B cell (primary cell): ENCODE measurements around the gene ATXN3. TPM values are rescaled to one million over a fixed set of nuclear protein-coding genes. Genes with fewer than 3 reads are reported as not detected.
A peak's percentile ranks its signal among the peaks of the same experiment; 100 is the strongest.

Experiments used
- ATAC-seq: fragments of 200-7000 bp; cut with Tn5 transposase; one replicate; pipeline ENCODE4 v1.10.0; 2021; ENCODE audit warnings: low read depth, mild to moderate bottlenecking, moderate number of reproducible peaks, moderate library complexity
- CTCF ChIA-PET: fragments of 350-600 bp; sonication (Branson Sonifier 250); formaldehyde crosslinking; loops from one replicate; lab custom pipeline; 2021; ENCODE audit warnings: antibody characterized with exemption, inconsistent platforms; lab: Charles Lee
- POLR2A ChIA-PET: fragments of 350-600 bp; sonication (Branson Sonifier 250); formaldehyde crosslinking; loops from one replicate; lab custom pipeline; 2021; ENCODE audit warnings: antibody characterized with exemption; lab: Charles Lee
- DNase-seq: peaks from one replicate; pipeline ENCODE4 v3.0.0; 2013
- H2AFZ ChIP-seq: 2 replicates; pipeline ENCODE4 v1.6.1; 2012; ENCODE audit warnings: mild to moderate bottlenecking, low read depth, low read length; ENCODE audit not compliant: insufficient read depth, poor library complexity, severe bottlenecking
- H3K27ac ChIP-seq, 2 donors: 1 replicate in 1 of 2; 2 replicates in 1 of 2; pipeline ENCODE4 v1.5.1; 2012 to 2013; ENCODE audit warnings: low read length in 2 of 2, mild to moderate bottlenecking in 2 of 2, moderate library complexity in 1 of 2
- H3K27me3 ChIP-seq, 4 experiments: fragments of 200-600 bp in 1 of 4; sonication (generic) in 1 of 4; replicated peaks in 1 of 4; 1 replicate in 2 of 4; 2 replicates in 2 of 4; pipeline versions ENCODE4 v1.6.1 to v1.7.0; 2013 to 2016; ENCODE audit warnings: low read length in 3 of 4, mild to moderate bottlenecking in 2 of 4, mixed read lengths in 1 of 4, moderate library complexity in 1 of 4; ENCODE audit not compliant: insufficient read depth in 4 of 4, control insufficient read depth in 3 of 4; ENCODE audit errors: control extremely low read depth in 1 of 4
- H3K36me3 ChIP-seq, 2 experiments: replicated peaks in 1 of 2; 1 replicate in 1 of 2; 2 replicates in 1 of 2; pipeline versions ENCODE4 v1.6.1 to v1.7.1; 2013; ENCODE audit warnings: low read length in 1 of 2; ENCODE audit not compliant: insufficient read depth in 2 of 2, control insufficient read depth in 1 of 2; ENCODE audit errors: control extremely low read depth in 1 of 2, extremely low read depth in 1 of 2
- H3K4me1 ChIP-seq, 2 donors: fragments of 200-600 bp in 1 of 2; sonication (generic) in 1 of 2; 1 replicate in 1 of 2; 2 replicates in 1 of 2; pipeline versions ENCODE4 v1.5.1 to v1.6.1; 2013 to 2017; ENCODE audit warnings: low read length in 2 of 2; ENCODE audit not compliant: control insufficient read depth in 2 of 2, insufficient read depth in 2 of 2
- H3K4me2 ChIP-seq: replicated peaks from 2 replicates; pipeline ENCODE3; 2012; ENCODE audit warnings: mild to moderate bottlenecking, low read depth, low read length; ENCODE audit not compliant: poor library complexity, severe bottlenecking
- H3K4me3 ChIP-seq, 5 experiments: fragments of 200-600 bp in 1 of 5; sonication (generic) in 1 of 5; 1 replicate in 3 of 5; 2 replicates in 2 of 5; pipeline versions ENCODE4 v1.5.1 to v1.7.0; 2011 to 2016; ENCODE audit warnings: low read length in 4 of 5, mild to moderate bottlenecking in 4 of 5, low read depth in 2 of 5, control low read depth in 1 of 5, moderate library complexity in 1 of 5; ENCODE audit not compliant: insufficient read depth in 1 of 5; ENCODE audit errors: control extremely low read depth in 1 of 5, extremely low read depth in 1 of 5
- H3K79me2 ChIP-seq: fragments of 200-600 bp; sonication (generic); one replicate; pipeline ENCODE4 v1.6.0; 2016; ENCODE audit warnings: low read length; ENCODE audit not compliant: control insufficient read depth, insufficient read depth
- H3K9ac ChIP-seq: fragments of 200-600 bp; sonication (generic); 2 replicates; pipeline ENCODE4 v1.6.1; 2017; ENCODE audit warnings: mild to moderate bottlenecking, low read length, moderate library complexity
- H3K9me3 ChIP-seq, 3 donors: one replicate each; pipeline versions ENCODE4 v1.6.1 to v1.7.1; 2013; ENCODE audit warnings: low read length in 2 of 3; ENCODE audit not compliant: control insufficient read depth in 2 of 3, insufficient read depth in 1 of 3; ENCODE audit errors: control extremely low read depth in 1 of 3
- H4K20me1 ChIP-seq: 2 replicates; pipeline ENCODE4 v1.6.0; 2012; ENCODE audit warnings: mild to moderate bottlenecking, low read length; ENCODE audit not compliant: insufficient read depth, control insufficient read depth, poor library complexity, severe bottlenecking
- H3K27ac Mint-ChIP-seq: one replicate; pipeline ENCODE4 v1.8.0; 2021; ENCODE audit warnings: mixed read lengths
- H3K27me3 Mint-ChIP-seq: one replicate; pipeline ENCODE4 v1.8.0; 2021; ENCODE audit warnings: mixed read lengths
- H3K4me1 Mint-ChIP-seq: one replicate; pipeline ENCODE4 v1.8.0; 2021; ENCODE audit warnings: mixed read lengths
- H3K4me3 Mint-ChIP-seq: one replicate; pipeline ENCODE4 v1.8.0; 2021; ENCODE audit warnings: mixed read lengths
- H3K9me3 Mint-ChIP-seq: one replicate; pipeline ENCODE4 v1.8.0; 2022; ENCODE audit warnings: mixed read lengths; ENCODE audit not compliant: insufficient read depth
- EZH2 ChIP-seq: IDR thresholded peaks from 2 replicates; pipeline ENCODE4 v1.6.1; 2012; ENCODE audit warnings: borderline replicate concordance, low read depth, mild to moderate bottlenecking, moderate library complexity, low read length; ENCODE audit not compliant: insufficient read depth, poor library complexity, severe bottlenecking
- WGBS: methylation state at CpG from one replicate; pipeline ENCODE4 v1.1.5; 2013; ENCODE audit warnings: missing lambda C conversion rate; ENCODE audit not compliant: insufficient coverage; 5-methylcytosine and 5-hydroxymethylcytosine counted together
- intact Hi-C: fragments of 100-400 bp; cut with micrococcal nuclease; formaldehyde crosslinking; loops from one replicate; pipeline ENCODE4 v1.10.0; 2022
- polyA plus RNA-seq: library from polyadenylated mRNA; depleted of rRNA; stranded (reverse); fragments of >200 nt; gene quantifications from 2 replicates; pipeline ENCODE4 v1.2.3, GENCODE V29; 2012
- total RNA-seq, 2 donors: library from RNA; stranded (reverse); fragments of 120-200 nt in 1 of 2; gene quantifications; 1 replicate in 1 of 2; 2 replicates in 1 of 2; pipeline versions ENCODE4 v1.2.3 to v1.2.4, GENCODE V29; 2013 to 2022
- TF ChIP-seq, protein P1 (sequence below): fragments of 200-600 bp; IDR thresholded peaks from one replicate; pipeline ENCODE4 v1.8.0; 2022; ENCODE audit warnings: antibody characterized with exemption, mild to moderate bottlenecking

ATXN3 gene
- total and polyA plus RNA-seq, 2 donors (not counting 1 experiment from before 2014, with no cell fraction given): 16.2 to 51.6 TPM

DNA sequence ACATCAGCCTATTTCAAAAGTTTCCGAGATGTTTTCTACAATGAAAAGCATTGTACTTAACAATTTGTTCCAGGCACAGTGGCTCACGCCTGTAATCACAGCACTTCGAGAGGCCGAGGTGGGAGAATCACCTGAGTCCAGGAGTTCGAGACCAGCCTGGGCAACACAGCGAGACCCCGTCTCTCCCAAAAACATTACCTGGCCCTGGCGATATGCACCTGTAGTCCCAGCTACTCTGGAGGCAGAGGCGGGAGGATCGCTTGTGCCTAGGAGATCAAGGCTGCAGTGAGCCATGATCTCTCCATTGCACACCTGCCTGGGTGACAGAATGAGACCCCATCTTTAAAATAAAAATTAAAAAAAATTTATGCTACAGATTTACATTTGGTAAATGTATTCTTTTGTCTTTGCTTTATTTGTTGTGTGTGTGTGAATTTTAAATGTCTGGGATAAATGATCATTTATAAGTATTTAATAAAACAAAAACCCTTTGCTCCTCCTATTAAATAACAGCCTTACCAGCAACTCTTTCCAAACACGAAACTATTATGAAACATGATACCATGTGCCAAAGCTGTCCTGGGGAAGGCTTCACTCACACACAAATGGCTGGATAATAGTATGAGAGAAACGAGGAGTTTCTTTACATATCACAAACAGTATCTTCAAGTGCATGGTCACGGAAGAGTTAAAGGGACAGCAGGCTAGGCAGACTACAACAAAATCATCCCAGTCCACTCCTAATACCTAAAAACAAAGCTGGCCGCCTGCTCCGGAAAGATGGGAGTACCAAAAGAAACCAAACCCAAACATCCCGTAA is 1.1 kb downstream of the ATXN3 start:
- H2AFZ ChIP-seq: peak overlapping the region; percentile 94
- H3K27ac ChIP-seq: peak overlapping the region; percentile 77 to 83
- no peaks in the 10 kb centered on the region for H3K9me3 ChIP-seq
- H3K4me2 ChIP-seq: peak overlapping the region; percentile 83
- WGBS: 71% methylated on average over 11 of the region's 16 CpGs
- peaks cover 61% of the 10 kb centered on the region for H3K79me2 ChIP-seq
- Mint-ChIP-seq H3K9me3 (no peaks in the 10 kb centered on the region), H3K27ac (peak overlapping the region; percentile 90), H3K4me1 (peaks cover 45% of the 10 kb centered on the region), H3K4me3 (peak overlapping the region; percentile 98), H3K27me3 (no peaks in the 10 kb centered on the region)
- H3K4me3 ChIP-seq: peak overlapping the region; percentile 74 to 90 (median 81)
- peaks cover 30% of the 10 kb centered on the region for H4K20me1 ChIP-seq
- H3K4me1 ChIP-seq: peaks cover 5 to 27% of the 10 kb centered on the region in 2 donors
- ATAC-seq (no peak), DNase-seq (no peak)
- ChIA-PET CTCF (interaction anchor here (3.1 kb wide), 1 partner anchor 16 kb away, joined by 50 read pairs; the partner anchor contains the start of genes CPSF2 and NDUFB1), POLR2A (interaction anchor here (0.6 to 2.3 kb wide), 4 partner anchors 8 to 65 kb away, joined by 4 to 25 read pairs (median 10); partner anchors contain the start of genes CPSF2, NDUFB1 and TRIP11)
- TF ChIP-seq EZH2: no peak
- TF ChIP-seq, protein P1, sequence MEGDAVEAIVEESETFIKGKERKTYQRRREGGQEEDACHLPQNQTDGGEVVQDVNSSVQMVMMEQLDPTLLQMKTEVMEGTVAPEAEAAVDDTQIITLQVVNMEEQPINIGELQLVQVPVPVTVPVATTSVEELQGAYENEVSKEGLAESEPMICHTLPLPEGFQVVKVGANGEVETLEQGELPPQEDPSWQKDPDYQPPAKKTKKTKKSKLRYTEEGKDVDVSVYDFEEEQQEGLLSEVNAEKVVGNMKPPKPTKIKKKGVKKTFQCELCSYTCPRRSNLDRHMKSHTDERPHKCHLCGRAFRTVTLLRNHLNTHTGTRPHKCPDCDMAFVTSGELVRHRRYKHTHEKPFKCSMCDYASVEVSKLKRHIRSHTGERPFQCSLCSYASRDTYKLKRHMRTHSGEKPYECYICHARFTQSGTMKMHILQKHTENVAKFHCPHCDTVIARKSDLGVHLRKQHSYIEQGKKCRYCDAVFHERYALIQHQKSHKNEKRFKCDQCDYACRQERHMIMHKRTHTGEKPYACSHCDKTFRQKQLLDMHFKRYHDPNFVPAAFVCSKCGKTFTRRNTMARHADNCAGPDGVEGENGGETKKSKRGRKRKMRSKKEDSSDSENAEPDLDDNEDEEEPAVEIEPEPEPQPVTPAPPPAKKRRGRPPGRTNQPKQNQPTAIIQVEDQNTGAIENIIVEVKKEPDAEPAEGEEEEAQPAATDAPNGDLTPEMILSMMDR: no peak
- no peaks in the 10 kb centered on the region for H3K27me3 ChIP-seq
- H3K36me3 ChIP-seq: no peaks in the 10 kb centered on the region
- H3K9ac ChIP-seq: peak overlapping the region; percentile 75
- intact Hi-C loops: loop anchor here (5.0 kb wide), 1 partner anchor 1708 kb away; the partner anchor contains the start of gene CALM1
